Measurements from ENCODE around the gene EBP.

- no peak for TF ChIP-seq CTCF (IDR thresholded peaks at IDR 0.05 in 8 of 11, conservative IDR thresholded peaks at IDR 0.05 in 3 of 11)
- TF ChIP-seq POLR2A (IDR thresholded peaks at IDR 0.05) = peak in 1 of 3 donors; percentile 39
- TF ChIP-seq POLR2AphosphoS5 (IDR thresholded peaks at IDR 0.05) = peak; percentile 84 to 87 (median 87)
Observed at GRCh38 chrX:48508400-48509244, 13.0 kb upstream of the EBP start, which contains the start of gene PORCN.

Measured in spleen (tissue), 7 donors.